Activated CD4-positive, alpha-beta T cell treated with anti-CD3 and anti-CD28 coated beads, Interleukin-2, amount 10 ng/mL, durations not matched to agents 24 days and 14 days (primary cell): ENCODE data around the gene CCDC85A. TPM values are rescaled to one million over a fixed set of nuclear protein-coding genes. Genes with fewer than 3 reads are reported as not detected.

ENCODE experiments used
- DNase-seq: peaks from one replicate; pipeline ENCODE4 v3.0.0; 2022
- H3K27ac Mint-ChIP-seq: one replicate; pipeline ENCODE4 v1.8.0; 2022; ENCODE audit warnings: mild to moderate bottlenecking, mixed read lengths
- H3K27me3 Mint-ChIP-seq: one replicate; pipeline ENCODE4 v1.8.0; 2022; ENCODE audit warnings: mixed read lengths
- H3K36me3 Mint-ChIP-seq: one replicate; pipeline ENCODE4 v1.8.0; 2022; ENCODE audit warnings: low read depth, mild to moderate bottlenecking, mixed read lengths
- H3K4me1 Mint-ChIP-seq: one replicate; pipeline ENCODE4 v1.8.0; 2021; ENCODE audit warnings: mixed read lengths
- H3K4me3 Mint-ChIP-seq: one replicate; pipeline ENCODE4 v1.8.0; 2022; ENCODE audit warnings: mild to moderate bottlenecking, moderate library complexity, mixed read lengths
- H3K9me3 Mint-ChIP-seq: one replicate; pipeline ENCODE4 v1.8.0; 2021; ENCODE audit warnings: mixed read lengths
- intact Hi-C: fragments of 100-400 bp; cut with micrococcal nuclease; formaldehyde crosslinking; loops from one replicate; pipeline ENCODE4 v1.15.1; 2023
- total RNA-seq: library from RNA; stranded (reverse); gene quantifications from 2 replicates; pipeline ENCODE4 v1.2.3, GENCODE V29; 2022

CCDC85A gene
- total RNA-seq, 1 donor from 2014 or later: not detected

- Mint-ChIP-seq H3K9me3 (no peaks in the 10 kb centered on the region), H3K4me3 (no peak overlapping the region), H3K27me3 (no peaks in the 10 kb centered on the region), H3K36me3 (no peaks in the 10 kb centered on the region), H3K27ac (no peak overlapping the region), H3K4me1 (no peaks in the 10 kb centered on the region)
- DNase-seq: no peak
- intact Hi-C loops: no loop called here
These were observed 131.6 kb downstream of the CCDC85A start for GRCh38 chr2:56315376-56315775.

DNA sequence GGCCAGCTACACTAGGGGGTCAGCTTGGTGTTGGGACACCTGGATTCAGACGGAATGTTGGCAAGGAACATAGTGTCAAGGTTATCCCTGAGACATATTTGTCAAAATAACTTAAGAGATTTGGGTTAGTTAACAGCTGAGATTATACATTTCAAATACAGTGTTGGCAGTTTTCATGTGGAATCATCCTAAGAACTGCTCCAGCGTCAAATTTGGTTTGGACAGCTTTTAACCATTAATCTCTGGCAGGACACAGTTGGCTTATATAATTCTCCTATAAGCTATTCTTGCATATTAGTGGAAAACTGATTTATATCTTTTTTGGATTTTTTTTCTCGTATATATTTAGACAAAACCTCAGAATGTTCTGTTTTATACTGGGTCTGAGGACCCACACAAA is 132.2 kb downstream of the CCDC85A start:
- DNase-seq: no peak
- Mint-ChIP-seq H3K4me1 (no peaks in the 10 kb centered on the region), H3K36me3 (no peaks in the 10 kb centered on the region), H3K9me3 (no peaks in the 10 kb centered on the region), H3K27ac (no peak overlapping the region), H3K27me3 (no peaks in the 10 kb centered on the region), H3K4me3 (no peak overlapping the region)
- intact Hi-C loops: no loop called here

- H3K9me3 Mint-ChIP-seq: peaks cover 9% of the 10 kb centered on the region
- no peak for DNase-seq
- H3K27me3 Mint-ChIP-seq: no peaks in the 10 kb centered on the region
- H3K4me1 Mint-ChIP-seq: no peaks in the 10 kb centered on the region
- no peak overlapping the region for H3K27ac Mint-ChIP-seq
- no peaks in the 10 kb centered on the region for H3K36me3 Mint-ChIP-seq
- intact Hi-C loops: no loop called here
- no peak overlapping the region for H3K4me3 Mint-ChIP-seq
These were observed 134.4 kb downstream of the CCDC85A start for GRCh38 chr2:56318147-56318546.

- no peaks in the 10 kb centered on the region for H3K27me3 Mint-ChIP-seq
- H3K27ac Mint-ChIP-seq: no peak overlapping the region
- intact Hi-C loops: no loop called here
- no peak overlapping the region for H3K4me3 Mint-ChIP-seq
- peaks cover 9% of the 10 kb centered on the region for H3K9me3 Mint-ChIP-seq
- DNase-seq: no peak
- no peaks in the 10 kb centered on the region for H3K36me3 Mint-ChIP-seq
- H3K4me1 Mint-ChIP-seq: no peaks in the 10 kb centered on the region
These were observed 142.0 kb downstream of the CCDC85A start for GRCh38 chr2:56325661-56326345.

- intact Hi-C loops: no loop called here
- Mint-ChIP-seq H3K36me3 (no peaks in the 10 kb centered on the region), H3K4me1 (no peaks in the 10 kb centered on the region), H3K9me3 (peaks cover 7% of the 10 kb centered on the region), H3K27ac (no peak overlapping the region), H3K4me3 (no peak overlapping the region), H3K27me3 (no peaks in the 10 kb centered on the region)
- no peak for DNase-seq
These were observed 142.6 kb downstream of the CCDC85A start for GRCh38 chr2:56326346-56326741.

- Mint-ChIP-seq H3K27me3 (no peaks in the 10 kb centered on the region), H3K4me1 (no peaks in the 10 kb centered on the region), H3K9me3 (no peaks in the 10 kb centered on the region), H3K36me3 (no peaks in the 10 kb centered on the region), H3K27ac (no peak overlapping the region), H3K4me3 (no peak overlapping the region)
- intact Hi-C loops: no loop called here
- DNase-seq: no peak
These were observed 148.0 kb downstream of the CCDC85A start for GRCh38 chr2:56331810-56332209.

DNA sequence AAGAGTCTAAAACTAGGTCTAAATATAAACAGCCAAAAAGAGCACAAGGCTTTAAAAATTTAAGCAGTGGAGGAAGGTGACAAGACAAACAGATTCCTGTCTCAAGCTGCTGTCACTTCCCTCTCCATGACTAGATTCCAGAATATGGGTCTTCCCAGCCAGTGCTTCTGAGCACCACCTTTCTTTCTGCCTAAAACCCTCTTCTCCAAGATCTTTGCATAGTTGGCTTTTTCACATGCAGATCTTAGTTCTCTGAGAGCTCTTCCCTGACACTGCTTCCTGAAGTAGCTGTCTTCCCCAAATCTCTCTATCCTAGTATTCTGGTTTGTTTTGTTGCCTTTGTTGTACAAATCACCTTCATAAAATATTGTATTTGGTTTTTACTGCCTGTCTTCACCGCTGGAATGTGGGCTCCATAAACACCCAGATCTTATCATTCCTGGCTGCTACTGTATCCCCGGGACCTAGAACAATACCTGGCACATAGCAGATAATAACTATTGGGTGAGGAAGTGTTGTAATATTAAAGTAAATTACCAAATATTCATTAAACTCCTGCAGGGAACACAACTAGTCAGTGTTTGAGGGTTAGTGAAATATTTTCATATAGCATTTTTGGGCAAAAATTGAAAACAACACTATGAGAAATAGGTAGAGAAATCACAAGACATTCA is 150.2 kb downstream of the CCDC85A start:
- intact Hi-C loops: no loop called here
- H3K36me3 Mint-ChIP-seq: no peaks in the 10 kb centered on the region
- H3K4me3 Mint-ChIP-seq: no peak overlapping the region
- no peak overlapping the region for H3K27ac Mint-ChIP-seq
- H3K9me3 Mint-ChIP-seq: no peaks in the 10 kb centered on the region
- no peaks in the 10 kb centered on the region for H3K27me3 Mint-ChIP-seq
- H3K4me1 Mint-ChIP-seq: no peaks in the 10 kb centered on the region
- DNase-seq: no peak

DNA sequence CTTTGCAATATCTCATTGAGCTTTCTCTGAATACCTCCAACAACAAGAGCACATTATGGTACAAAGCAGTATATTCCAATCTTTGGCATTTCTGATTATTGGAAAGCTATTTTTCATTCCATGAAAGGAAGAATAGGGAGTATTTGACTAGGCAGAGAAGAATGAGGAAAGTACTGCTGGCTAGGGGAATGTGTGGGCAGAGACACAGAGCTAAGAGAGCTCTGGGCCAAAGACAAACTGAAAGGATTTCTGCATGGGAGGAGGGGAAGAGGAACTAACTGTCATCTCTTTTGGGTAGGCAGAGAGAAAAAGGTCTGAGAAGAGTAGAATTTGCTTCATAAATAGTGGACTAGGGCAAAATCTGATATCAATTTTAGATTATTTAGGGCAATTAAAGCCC is 150.8 kb downstream of the CCDC85A start:
- H3K36me3 Mint-ChIP-seq: no peaks in the 10 kb centered on the region
- no peak overlapping the region for H3K4me3 Mint-ChIP-seq
- no peak for DNase-seq
- H3K9me3 Mint-ChIP-seq: no peaks in the 10 kb centered on the region
- H3K4me1 Mint-ChIP-seq: no peaks in the 10 kb centered on the region
- intact Hi-C loops: no loop called here
- H3K27ac Mint-ChIP-seq: no peak overlapping the region
- no peaks in the 10 kb centered on the region for H3K27me3 Mint-ChIP-seq

- DNase-seq: no peak
- Mint-ChIP-seq H3K4me1 (no peaks in the 10 kb centered on the region), H3K36me3 (no peaks in the 10 kb centered on the region), H3K4me3 (no peak overlapping the region), H3K9me3 (no peaks in the 10 kb centered on the region), H3K27me3 (no peaks in the 10 kb centered on the region), H3K27ac (no peak overlapping the region)
- intact Hi-C loops: no loop called here
These were observed 151.3 kb downstream of the CCDC85A start for GRCh38 chr2:56335101-56335500.

GRCh38 chr2:56337342-56337741 is 153.6 kb downstream of the CCDC85A start:
- H3K27ac Mint-ChIP-seq: no peak overlapping the region
- DNase-seq: no peak
- H3K4me3 Mint-ChIP-seq: no peak overlapping the region
- no peaks in the 10 kb centered on the region for H3K36me3 Mint-ChIP-seq
- no peaks in the 10 kb centered on the region for H3K27me3 Mint-ChIP-seq
- H3K4me1 Mint-ChIP-seq: no peaks in the 10 kb centered on the region
- intact Hi-C loops: no loop called here
- H3K9me3 Mint-ChIP-seq: no peaks in the 10 kb centered on the region

DNA sequence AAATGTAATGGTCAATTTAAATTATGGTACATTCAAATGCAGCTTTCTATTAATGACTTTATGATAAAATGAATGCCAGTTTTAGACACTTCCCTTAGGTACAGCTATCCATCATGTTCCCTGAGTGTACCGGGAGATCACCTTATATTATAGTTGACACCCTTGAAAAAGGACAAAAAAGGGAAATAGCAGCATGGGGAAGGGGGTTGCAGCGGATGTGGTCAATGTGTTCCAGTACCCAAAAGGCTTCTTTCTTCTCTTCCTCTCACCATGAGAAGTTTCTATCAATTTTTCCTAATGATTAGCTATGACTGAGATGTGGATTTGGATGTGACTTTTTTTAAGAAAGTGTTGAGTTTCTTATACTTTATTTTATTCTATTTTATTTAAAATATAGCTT is 154.4 kb downstream of the CCDC85A start:
- Mint-ChIP-seq H3K4me3 (no peak overlapping the region), H3K4me1 (no peaks in the 10 kb centered on the region), H3K27ac (no peak overlapping the region), H3K9me3 (no peaks in the 10 kb centered on the region), H3K27me3 (no peaks in the 10 kb centered on the region), H3K36me3 (no peaks in the 10 kb centered on the region)
- intact Hi-C loops: no loop called here
- no peak for DNase-seq

GRCh38 chr2:56344771-56345170 is 161.0 kb downstream of the CCDC85A start:
- Mint-ChIP-seq H3K27me3 (no peaks in the 10 kb centered on the region), H3K9me3 (no peaks in the 10 kb centered on the region), H3K27ac (no peak overlapping the region), H3K4me1 (no peaks in the 10 kb centered on the region), H3K36me3 (no peaks in the 10 kb centered on the region), H3K4me3 (no peak overlapping the region)
- no peak for DNase-seq
- intact Hi-C loops: no loop called here

- H3K27ac Mint-ChIP-seq: no peak overlapping the region
- no peaks in the 10 kb centered on the region for H3K36me3 Mint-ChIP-seq
- H3K27me3 Mint-ChIP-seq: no peaks in the 10 kb centered on the region
- DNase-seq: no peak
- no peaks in the 10 kb centered on the region for H3K9me3 Mint-ChIP-seq
- no peaks in the 10 kb centered on the region for H3K4me1 Mint-ChIP-seq
- H3K4me3 Mint-ChIP-seq: no peak overlapping the region
- intact Hi-C loops: no loop called here
These were observed 164.1 kb downstream of the CCDC85A start for GRCh38 chr2:56347881-56348280.

- Mint-ChIP-seq H3K36me3 (no peaks in the 10 kb centered on the region), H3K27me3 (no peaks in the 10 kb centered on the region), H3K9me3 (no peaks in the 10 kb centered on the region), H3K4me1 (no peaks in the 10 kb centered on the region), H3K27ac (no peak overlapping the region), H3K4me3 (no peak overlapping the region)
- no peak for DNase-seq
- intact Hi-C loops: no loop called here
These were observed 164.8 kb downstream of the CCDC85A start for GRCh38 chr2:56348392-56349210.
